HG02981 (cell line): ENCODE data around the gene GARIN1A.

Source experiments
- ATAC-seq: cut with Tn5 transposase; IDR thresholded peaks from one replicate; pipeline ENCODE4 v1.9.1; 2021; ENCODE audit warnings: mild to moderate bottlenecking, moderate library complexity; ENCODE audit not compliant: unreplicated experiment

GARIN1A gene

GRCh38 chr7:128710481-128710880, 38.4 kb downstream of the GARIN1A start:
- no peak for ATAC-seq

- no peak for ATAC-seq
Measured at GRCh38 chr7:128713794-128714193, 41.7 kb downstream of the GARIN1A start.

- no peak for ATAC-seq
Measured at GRCh38 chr7:128714701-128715495, 42.8 kb downstream of the GARIN1A start.

- no peak for ATAC-seq
Measured at GRCh38 chr7:128718967-128719642, 47.0 kb downstream of the GARIN1A start.

- ATAC-seq = no peak
Measured at GRCh38 chr7:128721376-128721775, 49.3 kb downstream of the GARIN1A start.
